NCI-H1105 treated with DMSO at 0.1 percent for 48 hours (cell line): ENCODE measurements around the gene FAT1.
A peak's percentile ranks its signal among the peaks of the same experiment; 100 is the strongest.
"Not testable (repeated sequence)": the region's sequence is repeated elsewhere in the genome, so short reads cannot be mapped to it uniquely, and the experiment has no call there.

Experiments
- DNase-seq: peaks from one replicate; lab custom pipeline; 2025; lab: John Stamatoyannopoulos, UW

Gene FAT1

GRCh38 chr4:186698028-186698427, 25.6 kb downstream of the FAT1 start:
- no peak for DNase-seq

DNA sequence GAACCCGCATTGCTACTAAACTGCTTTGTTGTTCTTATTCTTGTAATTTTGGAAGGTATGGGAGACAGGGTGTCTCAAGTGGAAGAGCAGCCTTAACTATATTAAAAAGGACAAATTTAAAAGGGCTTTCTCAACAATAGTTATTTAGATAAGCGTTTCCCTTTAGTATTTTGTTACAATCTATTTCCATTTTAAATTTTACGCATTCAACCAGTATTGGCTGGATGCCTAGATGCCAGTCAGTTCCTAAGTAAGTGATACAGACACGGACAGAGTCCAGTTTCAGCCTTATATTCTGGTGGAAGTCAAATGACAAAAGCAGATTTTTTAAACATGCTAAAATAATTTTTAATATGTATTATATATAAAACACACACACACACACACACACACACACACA, 28.3 kb downstream of the FAT1 start:
- DNase-seq, result peak; percentile 54

DNA sequence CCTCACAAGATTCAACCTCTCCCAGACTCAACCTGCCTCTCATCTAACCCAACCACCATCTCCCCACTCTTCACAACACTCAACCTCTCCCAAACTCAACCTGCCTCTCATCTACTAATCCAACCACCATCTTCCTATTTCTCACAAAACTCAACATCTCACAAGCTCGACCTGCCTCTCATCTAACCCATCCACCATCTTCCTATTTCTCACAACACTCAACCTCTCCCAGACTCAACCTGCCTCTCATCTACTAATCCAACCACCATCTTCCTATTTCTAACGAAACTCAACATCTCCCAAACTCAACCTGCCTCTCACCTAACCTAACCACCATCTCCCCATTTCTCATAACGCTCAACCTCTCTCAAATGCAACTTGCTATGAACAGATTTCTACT, 29.8 kb downstream of the FAT1 start:
- no peak for DNase-seq

DNA sequence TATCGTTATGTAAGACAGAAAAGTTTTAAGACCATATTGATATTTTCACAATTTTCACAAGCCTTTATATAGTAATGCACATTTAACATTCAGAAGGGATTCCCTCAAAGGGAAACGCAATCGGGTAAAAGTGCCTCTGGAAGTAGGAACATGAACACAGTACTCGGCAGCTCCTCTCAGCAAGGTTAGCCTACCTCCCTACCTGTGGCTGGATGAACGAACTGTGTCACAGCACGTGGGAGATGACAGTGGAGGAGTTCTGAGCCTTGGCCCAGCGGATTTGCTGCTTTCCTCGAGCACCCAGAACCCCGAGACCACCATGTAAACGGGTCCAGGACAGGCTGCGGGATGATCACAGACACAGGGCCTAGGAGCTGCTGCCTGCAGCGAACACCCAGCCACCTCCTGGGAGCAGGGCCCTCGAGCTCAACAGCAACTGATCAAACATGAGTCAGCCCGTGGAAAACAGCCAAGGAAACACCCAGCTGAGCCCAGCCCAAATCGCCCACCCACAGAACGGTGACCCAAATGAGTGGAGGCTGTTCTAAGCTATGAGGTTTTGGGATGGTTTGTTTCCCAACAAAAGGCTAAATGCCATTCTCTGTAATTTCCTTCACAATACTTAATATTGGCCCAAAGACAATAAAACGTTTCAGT, 30.4 kb downstream of the FAT1 start:
- no peak for DNase-seq

GRCh38 chr4:186691396-186691795, 32.3 kb downstream of the FAT1 start:
- no peak for DNase-seq

- DNase-seq, result peak; percentile 65
Observed at GRCh38 chr4:186689476-186689875, 34.2 kb downstream of the FAT1 start.

DNA sequence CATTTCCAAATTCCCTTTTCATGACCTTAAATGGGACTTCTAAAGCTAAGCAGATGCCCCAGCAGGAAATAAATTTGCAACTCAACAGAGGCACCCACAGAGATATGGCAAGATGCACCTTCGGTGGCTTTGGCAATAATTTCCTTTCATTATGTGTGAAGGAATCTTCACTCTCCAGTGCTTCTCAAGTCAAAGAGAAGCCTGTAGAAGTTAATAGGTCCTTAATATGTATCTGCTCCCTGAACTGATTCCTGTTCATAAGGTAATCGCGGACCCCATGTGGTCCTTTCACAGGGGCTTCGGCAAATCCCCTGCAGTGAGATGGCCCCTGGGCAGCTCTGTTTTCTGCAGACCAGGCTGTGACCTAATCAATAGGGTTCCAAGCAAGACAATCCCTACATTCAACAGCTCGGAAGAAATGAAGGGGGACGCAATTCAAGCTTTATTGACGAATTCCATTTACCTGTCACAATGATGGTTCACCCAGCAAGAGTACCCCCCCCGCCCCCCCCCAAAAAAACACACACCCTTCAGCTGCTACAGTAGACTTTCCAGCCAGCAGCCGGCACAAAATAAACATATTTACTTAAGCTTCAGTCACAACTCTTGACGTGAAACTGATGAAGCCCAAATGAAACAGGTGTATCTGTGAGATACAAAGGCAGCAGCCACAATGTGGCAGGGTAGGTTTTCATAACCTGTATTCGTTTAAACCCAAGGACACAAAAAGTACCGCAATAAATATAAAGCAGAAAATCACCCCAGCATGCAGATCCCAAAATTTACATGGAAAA, 35.3 kb downstream of the FAT1 start:
- DNase-seq, result peak; percentile 41

- DNase-seq, result no peak
Observed at GRCh38 chr4:186687265-186687664, 36.4 kb downstream of the FAT1 start.

GRCh38 chr4:186685767-186686183, 37.9 kb downstream of the FAT1 start:
- DNase-seq, result no peak

DNA sequence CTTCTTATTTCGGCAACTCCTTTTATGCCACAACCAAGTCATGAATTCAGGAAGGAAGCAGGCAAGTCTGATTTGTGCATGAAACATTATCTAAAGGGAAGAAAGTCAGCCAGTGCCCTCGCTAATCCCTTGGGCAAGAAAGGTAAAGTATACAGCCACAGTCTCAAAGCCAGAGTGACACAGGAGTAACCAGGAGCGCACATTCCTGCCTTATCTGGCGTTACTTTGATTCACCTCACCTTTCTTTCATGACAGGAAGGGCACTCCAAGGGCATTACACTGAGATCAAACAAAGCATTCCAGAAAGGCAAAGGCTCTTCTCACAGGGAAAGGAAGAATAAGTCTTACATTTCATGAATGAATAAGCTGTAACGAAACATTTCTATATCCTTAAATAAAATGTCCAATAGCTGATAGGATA, 38.8 kb downstream of the FAT1 start:
- DNase-seq, result no peak

- DNase-seq, result no peak
Observed at GRCh38 chr4:186684220-186684619, 39.4 kb downstream of the FAT1 start.

GRCh38 chr4:186680641-186681040, 43.0 kb downstream of the FAT1 start:
- no peak for DNase-seq

GRCh38 chr4:186676531-186677161, 47.0 kb downstream of the FAT1 start:
- no peak for DNase-seq

GRCh38 chr4:186669735-186670134, 53.9 kb downstream of the FAT1 start:
- no peak for DNase-seq

DNA sequence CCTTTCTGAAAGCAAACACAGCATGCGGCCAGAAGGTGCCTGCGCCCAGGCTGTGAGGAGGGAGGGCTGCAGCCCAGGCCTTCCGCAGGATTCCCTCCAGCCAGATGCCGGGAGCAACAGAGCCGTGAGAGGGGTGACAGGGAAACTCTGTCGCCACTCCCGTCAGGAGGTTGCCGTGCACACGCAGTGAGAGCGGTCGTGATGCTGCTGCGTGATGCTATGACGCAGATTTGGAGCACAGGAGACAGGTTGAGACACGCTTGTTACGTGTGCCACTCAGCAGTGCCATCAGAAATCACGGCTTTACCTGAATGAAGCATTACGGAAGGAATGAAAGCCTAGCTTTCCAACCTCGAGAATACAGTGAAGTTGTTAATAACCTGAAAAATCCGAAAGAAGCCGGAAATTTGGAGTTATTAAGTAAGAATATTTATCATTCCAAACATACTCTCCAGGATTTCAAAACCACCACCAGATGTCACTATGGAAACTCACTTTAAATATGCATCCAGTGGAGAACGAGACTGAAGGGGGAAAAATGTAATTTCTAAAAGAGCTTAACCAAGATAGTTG, 54.4 kb downstream of the FAT1 start:
- DNase-seq, result no peak

GRCh38 chr4:186666750-186667149, 56.9 kb downstream of the FAT1 start:
- DNase-seq, result no peak

DNA sequence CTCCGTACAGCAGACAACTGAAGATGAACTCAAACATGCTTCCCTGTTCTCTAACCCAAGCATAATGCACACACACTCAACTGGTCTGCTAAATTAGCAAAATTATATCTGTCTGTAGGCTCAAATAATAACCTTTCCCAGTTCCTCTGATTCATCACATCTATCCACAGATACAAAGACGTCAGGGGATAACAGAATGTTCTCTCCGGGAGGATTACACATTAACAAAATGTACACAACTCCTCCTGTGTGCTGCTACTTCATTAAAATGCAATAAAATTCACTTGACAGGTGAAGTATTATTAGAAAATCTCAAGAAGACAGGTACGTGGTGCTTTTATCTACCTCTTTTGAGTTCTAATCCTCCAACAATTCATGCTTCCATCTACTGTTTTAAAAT, 57.4 kb downstream of the FAT1 start:
- no peak for DNase-seq

- no peak for DNase-seq
Observed at GRCh38 chr4:186660403-186660802, 63.3 kb downstream of the FAT1 start.

DNA sequence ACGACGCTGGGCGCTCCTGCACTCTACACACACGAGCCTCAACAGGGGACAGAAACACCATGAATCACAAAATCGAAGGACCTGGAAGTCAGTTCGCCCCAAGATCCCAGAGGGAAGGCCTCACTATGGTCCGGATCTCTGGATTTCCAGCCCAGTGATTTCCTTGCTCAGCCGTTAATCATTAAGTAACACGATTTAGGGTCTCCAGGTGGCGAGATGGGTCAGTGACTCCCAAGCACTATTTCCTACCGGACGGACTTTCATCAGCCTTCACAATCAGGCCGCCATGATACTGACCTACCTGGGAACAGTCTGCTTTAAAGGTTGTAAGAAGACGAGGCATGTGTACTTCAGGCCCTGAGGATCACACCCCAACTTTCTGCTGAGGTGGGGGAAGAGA, 63.7 kb downstream of the FAT1 start:
- no peak for DNase-seq

GRCh38 chr4:186659456-186659855, 64.2 kb downstream of the FAT1 start:
- DNase-seq, result not testable (repeated sequence)

- no peak for DNase-seq
Observed at GRCh38 chr4:186658657-186659056, 65.0 kb downstream of the FAT1 start.

DNA sequence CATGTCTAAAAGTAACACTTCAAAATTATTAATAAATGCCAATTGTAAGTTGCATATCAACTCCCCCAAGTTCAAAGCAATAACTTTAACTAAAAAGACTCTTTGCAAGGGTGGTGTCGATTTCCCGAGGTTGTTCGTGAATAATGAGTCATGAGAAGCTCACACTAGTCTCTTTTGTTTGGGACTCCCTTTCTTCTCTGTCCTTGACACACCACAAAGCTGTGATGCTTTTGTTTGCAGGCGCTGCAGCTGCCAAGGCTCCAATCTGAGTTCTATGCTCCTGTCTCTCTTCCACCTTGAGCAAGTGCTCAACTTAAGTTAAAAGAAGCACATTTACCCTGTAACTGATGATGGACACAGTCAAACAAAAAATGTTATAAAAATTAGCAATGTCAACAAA, 65.9 kb downstream of the FAT1 start:
- no peak for DNase-seq

- DNase-seq, result no peak
Observed at GRCh38 chr4:186653969-186654368, 69.7 kb downstream of the FAT1 start.
